Neural progenitor cell (in vitro differentiated cells): Measurements from ENCODE around the gene COL4A3. TPM values are rescaled to one million over a fixed set of nuclear protein-coding genes. Genes with fewer than 3 reads are reported as not detected.
A peak's percentile ranks its signal among the peaks of the same experiment; 100 is the strongest.

Source experiments
- DNase-seq: peaks from one replicate; pipeline ENCODE4 v3.0.0-alpha.2; 2016; ENCODE audit warnings: low spot score
- H2AFZ ChIP-seq: fragments of 200-600 bp; sonication (generic); replicated peaks from 2 replicates; pipeline ENCODE4 v1.6.1; 2016; ENCODE audit warnings: antibody characterized with exemption
- H3F3A ChIP-seq: fragments of 200-600 bp; sonication (generic); 2 replicates; pipeline ENCODE4 v1.6.1; 2016; ENCODE audit warnings: antibody characterized with exemption, low read depth
- H3K27ac ChIP-seq: fragments of 200-600 bp; sonication (generic); 2 replicates; pipeline ENCODE4 v1.5.1; 2016; ENCODE audit warnings: mild to moderate bottlenecking
- H3K27me3 ChIP-seq: fragments of 200-600 bp; sonication (generic); 2 replicates; pipeline ENCODE4 v1.6.1; 2016; ENCODE audit warnings: mild to moderate bottlenecking, moderate library complexity
- H3K36me3 ChIP-seq: fragments of 200-600 bp; sonication (generic); 2 replicates; pipeline ENCODE4 v1.5.1; 2016
- H3K4me1 ChIP-seq: fragments of 200-600 bp; sonication (generic); 2 replicates; pipeline ENCODE4 v1.6.1; 2016; ENCODE audit warnings: mixed run types
- H3K4me2 ChIP-seq: fragments of 200-600 bp; sonication (generic); 2 replicates; pipeline ENCODE4 v1.6.1; 2016
- H3K4me3 ChIP-seq: fragments of 200-600 bp; sonication (generic); 2 replicates; pipeline ENCODE4 v1.5.1; 2016
- H3K79me2 ChIP-seq: fragments of 200-600 bp; sonication (generic); 2 replicates; pipeline ENCODE4 v1.6.1; 2016; ENCODE audit warnings: low read depth
- H3K9ac ChIP-seq: fragments of 200-600 bp; sonication (generic); 2 replicates; pipeline ENCODE4 v1.6.1; 2016
- H3K9me3 ChIP-seq: fragments of 200-600 bp; sonication (generic); 2 replicates; pipeline ENCODE4 v1.5.1; 2016; ENCODE audit warnings: low read depth
- H4K20me1 ChIP-seq: fragments of 200-600 bp; sonication (generic); 2 replicates; pipeline ENCODE4 v1.6.1; 2016; ENCODE audit warnings: low read depth
- H3K27ac Mint-ChIP-seq: 3 replicates; pipeline ENCODE4 v1.8.0; 2021; ENCODE audit warnings: mixed read lengths
- H3K27me3 Mint-ChIP-seq: 2 replicates; pipeline ENCODE4 v1.8.0; 2022; ENCODE audit warnings: low read depth, mild to moderate bottlenecking, inconsistent platforms, moderate library complexity, mixed read lengths; ENCODE audit not compliant: insufficient read depth
- H3K36me3 Mint-ChIP-seq: 3 replicates; pipeline ENCODE4 v1.8.0; 2021; ENCODE audit warnings: mixed read lengths
- H3K4me1 Mint-ChIP-seq: 3 replicates; pipeline ENCODE4 v1.8.0; 2021; ENCODE audit warnings: mixed read lengths
- H3K4me3 Mint-ChIP-seq: 3 replicates; pipeline ENCODE4 v1.8.0; 2021; ENCODE audit warnings: mild to moderate bottlenecking, moderate library complexity, mixed read lengths
- H3K9me3 Mint-ChIP-seq: 3 replicates; pipeline ENCODE4 v1.8.0; 2020; ENCODE audit warnings: mixed read lengths
- CTCF ChIP-seq: fragments of 200-600 bp; sonication (generic); IDR thresholded peaks from 2 replicates; pipeline ENCODE4 v1.5.1; 2017; ENCODE audit warnings: antibody characterized with exemption, mild to moderate bottlenecking
- EZH2 ChIP-seq: fragments of 200-600 bp; sonication (generic); IDR thresholded peaks from 2 replicates; pipeline ENCODE4 v1.6.1; 2017; ENCODE audit warnings: antibody characterized with exemption, mild to moderate bottlenecking, moderate library complexity
- EZH2phosphoT487 ChIP-seq: fragments of 200-600 bp; sonication (generic); IDR thresholded peaks from 2 replicates; pipeline ENCODE4 v1.6.1; 2017; ENCODE audit warnings: antibody characterized with exemption
- total RNA-seq: library from RNA; depleted of rRNA; stranded (reverse); fragments of >200 nt; gene quantifications from 2 replicates; pipeline ENCODE4 v1.2.3, GENCODE V29; 2015; ENCODE audit warnings: low replicate concordance

Gene COL4A3
- total RNA-seq, 1 donor from 2014 or later: not detected

- TF ChIP-seq EZH2phosphoT487 (no peak), EZH2 (no peak), CTCF (no peak)
- Histone ChIP-seq H3K27me3 (no peaks in the 10 kb centered on the region), H3K9ac (no peak overlapping the region), H3K79me2 (no peaks in the 10 kb centered on the region), H2AFZ (no peak overlapping the region), H3K36me3 (no peaks in the 10 kb centered on the region), H3K9me3 (peaks cover 5% of the 10 kb centered on the region), H3K27ac (no peak overlapping the region), H4K20me1 (no peaks in the 10 kb centered on the region), H3K4me2 (no peak overlapping the region), H3K4me1 (no peaks in the 10 kb centered on the region), H3K4me3 (no peak overlapping the region), H3F3A (no peaks in the 10 kb centered on the region)
- H3K27me3 Mint-ChIP-seq: peaks cover 2% of the 10 kb centered on the region
- no peak overlapping the region for H3K27ac Mint-ChIP-seq
- no peaks in the 10 kb centered on the region for H3K4me1 Mint-ChIP-seq
- H3K36me3 Mint-ChIP-seq: no peaks in the 10 kb centered on the region
- no peak for DNase-seq
- peaks cover 5% of the 10 kb centered on the region for H3K9me3 Mint-ChIP-seq
- no peak overlapping the region for H3K4me3 Mint-ChIP-seq
These were observed 16.3 kb upstream of the COL4A3 start for GRCh38 chr2:227148106-227148505.

- Mint-ChIP-seq H3K27ac (no peak overlapping the region), H3K9me3 (peaks cover 5% of the 10 kb centered on the region), H3K4me3 (no peak overlapping the region), H3K36me3 (no peaks in the 10 kb centered on the region), H3K4me1 (no peaks in the 10 kb centered on the region), H3K27me3 (peaks cover 3% of the 10 kb centered on the region)
- H2AFZ ChIP-seq: no peak overlapping the region
- H4K20me1 ChIP-seq: no peaks in the 10 kb centered on the region
- no peaks in the 10 kb centered on the region for H3K27me3 ChIP-seq
- H3K4me3 ChIP-seq: no peak overlapping the region
- DNase-seq: no peak
- peaks cover 5% of the 10 kb centered on the region for H3K9me3 ChIP-seq
- no peaks in the 10 kb centered on the region for H3K4me1 ChIP-seq
- no peak overlapping the region for H3K4me2 ChIP-seq
- H3K27ac ChIP-seq: no peak overlapping the region
- H3K36me3 ChIP-seq: no peaks in the 10 kb centered on the region
- no peaks in the 10 kb centered on the region for H3F3A ChIP-seq
- no peak overlapping the region for H3K9ac ChIP-seq
- TF ChIP-seq CTCF (no peak), EZH2phosphoT487 (no peak), EZH2 (no peak)
- H3K79me2 ChIP-seq: no peaks in the 10 kb centered on the region
These were observed 14.0 kb upstream of the COL4A3 start for GRCh38 chr2:227150222-227150936.

GRCh38 chr2:227152093-227152766, 12.2 kb upstream of the COL4A3 start:
- Histone ChIP-seq H3K36me3 (no peaks in the 10 kb centered on the region), H2AFZ (peak overlapping the region; percentile 48), H3K4me1 (no peaks in the 10 kb centered on the region), H3K79me2 (no peaks in the 10 kb centered on the region), H3K9me3 (peaks cover 5% of the 10 kb centered on the region), H3K27ac (no peak overlapping the region), H3K4me2 (no peak overlapping the region), H3K4me3 (no peak overlapping the region), H3K27me3 (no peaks in the 10 kb centered on the region), H3K9ac (no peak overlapping the region), H4K20me1 (no peaks in the 10 kb centered on the region), H3F3A (no peaks in the 10 kb centered on the region)
- Mint-ChIP-seq H3K4me3 (no peak overlapping the region), H3K27ac (no peak overlapping the region), H3K9me3 (peaks cover 5% of the 10 kb centered on the region), H3K27me3 (peaks cover 9% of the 10 kb centered on the region), H3K4me1 (no peaks in the 10 kb centered on the region), H3K36me3 (no peaks in the 10 kb centered on the region)
- no peak for DNase-seq
- TF ChIP-seq CTCF: no peak
- no peak for TF ChIP-seq EZH2phosphoT487
- TF ChIP-seq EZH2: no peak
